OCI-LY1 (cell line): ENCODE results near the gene ARHGEF17.

Source experiments
- CTCF ChIP-seq: fragments of 200-600 bp; sonication (generic), shearing (Covaris generic); IDR thresholded peaks from 2 replicates; pipeline ENCODE4 v1.5.1; 2017; ENCODE audit warnings: mild to moderate bottlenecking, antibody characterized with exemption, low read length, moderate library complexity, mixed read lengths
- EZH2 ChIP-seq: fragments of 200-600 bp; sonication (generic), shearing (Covaris generic); IDR thresholded peaks from 2 replicates; pipeline ENCODE4 v1.8.0; 2017; ENCODE audit warnings: borderline replicate concordance, mixed run types, mild to moderate bottlenecking, antibody characterized with exemption, low read length, moderate library complexity, mixed read lengths

DNA sequence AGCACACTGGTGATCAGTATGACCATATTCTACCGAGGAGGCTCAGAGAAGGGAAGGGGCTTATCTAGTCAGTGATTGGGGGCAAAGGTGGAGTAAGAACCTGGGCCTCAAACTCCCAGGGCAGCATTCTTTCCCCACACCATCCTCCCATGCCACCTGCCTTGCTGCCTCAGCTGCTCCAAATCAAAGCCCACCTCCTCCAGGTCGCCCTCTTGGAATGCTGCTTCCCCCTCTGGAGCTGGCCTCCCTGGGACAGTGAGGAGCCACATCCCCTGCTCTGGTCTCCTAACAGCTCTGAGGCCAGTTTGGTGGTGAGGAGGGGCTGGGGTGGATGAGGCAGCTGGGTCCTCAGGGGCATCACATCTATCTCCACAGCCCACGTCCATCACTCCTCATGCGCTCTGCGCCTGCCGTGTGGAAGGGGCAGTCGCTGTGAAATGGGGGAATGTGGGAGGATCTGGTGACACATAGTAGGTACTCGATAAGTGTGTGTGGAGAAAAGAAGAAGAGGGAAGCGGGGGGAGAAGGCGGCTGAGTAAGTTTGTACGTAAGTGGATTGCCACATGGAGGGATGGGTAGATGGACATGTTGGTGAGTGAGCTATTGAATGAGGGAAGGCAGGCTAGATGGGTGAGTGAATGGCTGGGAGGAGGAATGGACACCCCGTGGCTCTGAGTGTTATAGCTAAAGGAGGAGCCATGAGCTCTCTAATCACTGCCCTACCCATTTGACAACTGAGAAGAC lies 16.1 kb upstream of the ARHGEF17 start:
- TF ChIP-seq CTCF: no peak
- TF ChIP-seq EZH2: no peak
